ENCODE data around the gene DTNBP1. TPM values are rescaled to one million over a fixed set of nuclear protein-coding genes. Genes with fewer than 3 reads are reported as not detected.

Gene DTNBP1
- total and polyA plus RNA-seq, 2 of the 13 experiments (the other 11 are each of a cell fraction or from before 2014, with no cell fraction given): 6.6 to 19.1 TPM

DNA sequence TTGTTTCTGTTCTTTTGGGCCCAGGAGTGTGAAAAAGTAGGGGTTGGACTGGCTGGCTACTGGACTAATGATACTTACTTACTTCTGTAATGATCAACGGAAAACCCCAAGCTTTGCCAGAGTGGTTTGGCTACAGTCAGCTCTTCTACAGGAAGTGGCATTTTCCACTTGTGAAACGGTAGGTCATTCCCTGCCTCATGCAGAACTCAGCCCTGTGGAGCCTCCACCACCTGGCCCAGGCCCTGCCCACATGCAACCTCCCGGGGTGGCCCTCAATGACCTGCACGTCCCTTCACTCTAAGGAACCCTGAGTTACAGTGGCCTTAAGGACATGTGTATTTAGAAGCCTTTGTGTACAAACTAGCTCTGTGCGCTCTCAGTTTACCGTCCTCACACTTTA, 140.4 kb downstream of the DTNBP1 start:
- no peak; the same call in 2 of the 3 replicates for ATAC-seq
- Histone ChIP-seq H3K27ac (ENCODE audit: extremely low read length, insufficient read depth, low read length) (no peak overlapping the region), H3K79me2 (ENCODE audit: insufficient read depth, low read length) (no peaks in the 10 kb centered on the region), H3K4me1 (ENCODE audit: insufficient read depth, low read length) (peaks cover 15% of the 10 kb centered on the region), H3K9me3 (ENCODE audit: low read length) (no peaks in the 10 kb centered on the region), H3K4me3 (replicated peaks in 1 of 3; ENCODE audit: insufficient read depth in 1 of 3, low read depth in 2 of 3, low read length in 3 of 3) (no peak overlapping the region), H2AFZ (ENCODE audit: low read length) (no peak overlapping the region), H4K20me1 (ENCODE audit: insufficient read depth, low read length) (no peaks in the 10 kb centered on the region), H3K36me3 (replicated peaks in 1 of 2; ENCODE audit: control insufficient read depth in 1 of 2, insufficient read depth in 2 of 2, low read length in 2 of 2) (peaks cover 6 to 49% of the 10 kb centered on the region in 2 experiments), H3K4me2 (ENCODE audit: low read depth, low read length) (no peak overlapping the region), H3K9ac (ENCODE audit: insufficient read depth, low read depth, low read length) (no peak overlapping the region), H3K27me3 (ENCODE audit: control insufficient read depth in 1 of 2, insufficient read depth in 2 of 2, low read length in 2 of 2) (no peaks in the 10 kb centered on the region)
- FAIRE-seq: no peak
- BruUV-seq (replicated peaks): no TSS peak
- WGBS (ENCODE audit: low lambda C conversion rate): 94% methylated on average over 6 of the region's 6 CpGs
- POLR2A ChIA-PET: no interaction called here
- TF ChIP-seq, protein P1, sequence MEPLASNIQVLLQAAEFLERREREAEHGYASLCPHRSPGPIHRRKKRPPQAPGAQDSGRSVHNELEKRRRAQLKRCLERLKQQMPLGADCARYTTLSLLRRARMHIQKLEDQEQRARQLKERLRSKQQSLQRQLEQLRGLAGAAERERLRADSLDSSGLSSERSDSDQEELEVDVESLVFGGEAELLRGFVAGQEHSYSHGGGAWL (CRISPR knock-in tag; IDR thresholded peaks at IDR 0.05): no peak
- TF ChIP-seq ARID2 (CRISPR knock-in tag; IDR thresholded peaks at IDR 0.05; ENCODE audit: borderline replicate concordance) (no peak), ZNF230 (CRISPR knock-in tag; IDR thresholded peaks at IDR 0.05) (no peak), ZNF83 (CRISPR knock-in tag; IDR thresholded peaks at IDR 0.05; ENCODE audit: borderline replicate concordance) (no peak), ARNTL (CRISPR knock-in tag; IDR thresholded peaks at IDR 0.05) (no peak), HNF4A (CRISPR knock-in tag; IDR thresholded peaks at IDR 0.05) (no peak), KAT2B (IDR thresholded peaks at IDR 0.05; ENCODE audit: borderline replicate concordance, low read depth, low read length) (no peak), TMF1 (CRISPR knock-in tag; IDR thresholded peaks at IDR 0.05; ENCODE audit: low read depth) (no peak), AKAP8 (CRISPR knock-in tag; IDR thresholded peaks at IDR 0.05) (no peak), ZNF3 (CRISPR knock-in tag; IDR thresholded peaks at IDR 0.05) (no peak)
- TF ChIP-seq, protein P2, sequence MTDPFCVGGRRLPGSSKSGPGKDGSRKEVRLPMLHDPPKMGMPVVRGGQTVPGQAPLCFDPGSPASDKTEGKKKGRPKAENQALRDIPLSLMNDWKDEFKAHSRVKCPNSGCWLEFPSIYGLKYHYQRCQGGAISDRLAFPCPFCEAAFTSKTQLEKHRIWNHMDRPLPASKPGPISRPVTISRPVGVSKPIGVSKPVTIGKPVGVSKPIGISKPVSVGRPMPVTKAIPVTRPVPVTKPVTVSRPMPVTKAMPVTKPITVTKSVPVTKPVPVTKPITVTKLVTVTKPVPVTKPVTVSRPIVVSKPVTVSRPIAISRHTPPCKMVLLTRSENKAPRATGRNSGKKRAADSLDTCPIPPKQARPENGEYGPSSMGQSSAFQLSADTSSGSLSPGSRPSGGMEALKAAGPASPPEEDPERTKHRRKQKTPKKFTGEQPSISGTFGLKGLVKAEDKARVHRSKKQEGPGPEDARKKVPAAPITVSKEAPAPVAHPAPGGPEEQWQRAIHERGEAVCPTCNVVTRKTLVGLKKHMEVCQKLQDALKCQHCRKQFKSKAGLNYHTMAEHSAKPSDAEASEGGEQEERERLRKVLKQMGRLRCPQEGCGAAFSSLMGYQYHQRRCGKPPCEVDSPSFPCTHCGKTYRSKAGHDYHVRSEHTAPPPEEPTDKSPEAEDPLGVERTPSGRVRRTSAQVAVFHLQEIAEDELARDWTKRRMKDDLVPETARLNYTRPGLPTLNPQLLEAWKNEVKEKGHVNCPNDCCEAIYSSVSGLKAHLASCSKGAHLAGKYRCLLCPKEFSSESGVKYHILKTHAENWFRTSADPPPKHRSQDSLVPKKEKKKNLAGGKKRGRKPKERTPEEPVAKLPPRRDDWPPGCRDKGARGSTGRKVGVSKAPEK (CRISPR knock-in tag; IDR thresholded peaks at IDR 0.05; ENCODE audit: borderline replicate concordance): no peak
- in situ Hi-C loops (cut with HindIII; ENCODE audit: extremely low pct_ligation_motif_present, low pct_unique_long_range_greater_than_20kb): loop anchor here (10.0 kb wide), 1 partner anchor 102 kb away; no protein-coding TSS in a partner anchor
- no peak for DNase-seq (ENCODE audit: low spot score)
- intact Hi-C loops (cut with micrococcal nuclease; ENCODE audit: unreplicated experiment): no loop called here
- CTCF ChIA-PET (ENCODE audit: low intra/inter-chr PET ratio, low total read pairs): no interaction called here

Measured in HepG2 (cell line).